ENCODE data around the gene SLC22A7.

DNA sequence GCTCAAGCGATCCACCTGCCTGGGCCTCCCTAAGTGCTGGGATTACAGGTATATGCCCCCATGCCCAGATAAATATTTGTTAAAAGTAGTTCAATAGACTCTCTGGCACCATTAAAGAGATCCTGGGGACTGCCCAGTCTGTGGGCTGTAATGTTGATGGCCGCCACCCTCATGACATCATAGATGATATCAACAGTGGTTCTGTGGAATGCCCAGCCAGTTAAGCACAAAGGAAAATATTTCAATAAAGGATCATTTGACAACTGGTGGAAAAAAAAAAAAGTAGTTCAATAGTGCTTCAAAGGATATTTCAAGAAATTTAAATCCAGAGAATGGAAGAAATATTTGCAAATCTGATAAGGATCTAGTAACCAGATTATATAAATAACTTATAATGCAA, 12.1 kb downstream of the SLC22A7 start:
- TF ChIP-seq, protein P1, sequence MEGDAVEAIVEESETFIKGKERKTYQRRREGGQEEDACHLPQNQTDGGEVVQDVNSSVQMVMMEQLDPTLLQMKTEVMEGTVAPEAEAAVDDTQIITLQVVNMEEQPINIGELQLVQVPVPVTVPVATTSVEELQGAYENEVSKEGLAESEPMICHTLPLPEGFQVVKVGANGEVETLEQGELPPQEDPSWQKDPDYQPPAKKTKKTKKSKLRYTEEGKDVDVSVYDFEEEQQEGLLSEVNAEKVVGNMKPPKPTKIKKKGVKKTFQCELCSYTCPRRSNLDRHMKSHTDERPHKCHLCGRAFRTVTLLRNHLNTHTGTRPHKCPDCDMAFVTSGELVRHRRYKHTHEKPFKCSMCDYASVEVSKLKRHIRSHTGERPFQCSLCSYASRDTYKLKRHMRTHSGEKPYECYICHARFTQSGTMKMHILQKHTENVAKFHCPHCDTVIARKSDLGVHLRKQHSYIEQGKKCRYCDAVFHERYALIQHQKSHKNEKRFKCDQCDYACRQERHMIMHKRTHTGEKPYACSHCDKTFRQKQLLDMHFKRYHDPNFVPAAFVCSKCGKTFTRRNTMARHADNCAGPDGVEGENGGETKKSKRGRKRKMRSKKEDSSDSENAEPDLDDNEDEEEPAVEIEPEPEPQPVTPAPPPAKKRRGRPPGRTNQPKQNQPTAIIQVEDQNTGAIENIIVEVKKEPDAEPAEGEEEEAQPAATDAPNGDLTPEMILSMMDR (conservative IDR thresholded peaks at IDR 0.05) = no peak
- TF ChIP-seq EZH2 (IDR thresholded peaks at IDR 0.05; ENCODE audit: low read depth) = no peak

Data from PC-9 (cell line).